Measurements from ENCODE around the gene ZBTB18.

GRCh38 chr1:244030481-244031040, 20.5 kb upstream of the ZBTB18 start:
- TF ChIP-seq POLR2A (IDR thresholded peaks at IDR 0.05) (no peak), CTCF (IDR thresholded peaks at IDR 0.05) (no peak), EP300 (IDR thresholded peaks at IDR 0.05) (no peak)
